HL-60 (cell line): ENCODE measurements around the gene ENOX1.

Source experiments
- DNase-seq, 2 experiments: peaks; one replicate each; pipeline ENCODE4 v3.0.0-alpha.2; 2010 to 2020; ENCODE audit warnings: low read depth in 1 of 2, low spot score in 1 of 2
- H3K27ac ChIP-seq: fragments of 250-450 bp; sonication (Bioruptor Pico); replicated peaks from 2 replicates; pipeline ENCODE4 v1.5.1; 2020; ENCODE audit warnings: mild to moderate bottlenecking, moderate library complexity
- H3K27me3 ChIP-seq: fragments of 250-450 bp; sonication (Bioruptor Pico); 2 replicates; pipeline ENCODE4 v1.5.1; 2021; ENCODE audit warnings: mild to moderate bottlenecking, moderate library complexity; ENCODE audit not compliant: insufficient read depth, poor library complexity, severe bottlenecking
- H3K4me3 ChIP-seq: replicated peaks from 2 replicates; pipeline ENCODE4 v1.5.1; 2011; ENCODE audit warnings: mild to moderate bottlenecking, control low read depth, low read length; ENCODE audit not compliant: insufficient read depth
- GABPA ChIP-seq: IDR thresholded peaks from 2 replicates; pipeline ENCODE4 v1.6.1; 2012; ENCODE audit warnings: low read depth
- POLR2AphosphoS5 ChIP-seq: IDR thresholded peaks from 2 replicates; pipeline ENCODE4 v1.6.1; 2012; ENCODE audit warnings: low read depth
- REST ChIP-seq: IDR thresholded peaks from 2 replicates; pipeline ENCODE4 v1.6.1; 2012; ENCODE audit warnings: low read depth; ENCODE audit not compliant: insufficient replicate concordance
- SPI1 ChIP-seq: IDR thresholded peaks from 2 replicates; pipeline ENCODE4 v1.6.1; 2012; ENCODE audit warnings: low read depth, mild to moderate bottlenecking, borderline replicate concordance
- TF ChIP-seq, protein P1 (sequence below): IDR thresholded peaks from one replicate; pipeline ENCODE4 v1.5.1; 2011; ENCODE audit warnings: low read length, control low read depth, inconsistent platforms; ENCODE audit not compliant: insufficient read depth

Gene ENOX1

DNA sequence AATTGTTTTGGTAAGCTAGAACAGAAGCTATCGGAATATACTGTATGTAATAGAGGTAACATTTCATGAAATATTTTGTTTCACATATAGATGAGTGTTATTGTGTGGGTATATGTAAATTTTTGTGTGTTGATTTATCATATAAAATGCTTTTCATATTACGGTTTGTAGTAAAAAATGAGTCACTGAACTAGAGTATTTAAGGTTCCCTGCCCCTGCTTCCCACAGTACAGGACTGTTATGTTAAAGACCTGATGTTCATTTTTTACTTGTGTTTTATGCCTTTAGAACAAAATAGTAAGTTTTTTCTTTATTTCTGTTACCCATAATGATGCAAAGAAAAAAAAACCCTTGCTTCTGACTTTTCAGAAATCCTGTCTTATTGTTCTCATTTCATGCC lies 243.4 kb downstream of the ENOX1 start:
- Histone ChIP-seq H3K27ac (no peak overlapping the region), H3K27me3 (peaks cover 3% of the 10 kb centered on the region), H3K4me3 (no peak overlapping the region)
- TF ChIP-seq POLR2AphosphoS5, result no peak
- no peak for TF ChIP-seq REST
- no peak for TF ChIP-seq SPI1
- no peak for TF ChIP-seq GABPA
- TF ChIP-seq, protein P1, sequence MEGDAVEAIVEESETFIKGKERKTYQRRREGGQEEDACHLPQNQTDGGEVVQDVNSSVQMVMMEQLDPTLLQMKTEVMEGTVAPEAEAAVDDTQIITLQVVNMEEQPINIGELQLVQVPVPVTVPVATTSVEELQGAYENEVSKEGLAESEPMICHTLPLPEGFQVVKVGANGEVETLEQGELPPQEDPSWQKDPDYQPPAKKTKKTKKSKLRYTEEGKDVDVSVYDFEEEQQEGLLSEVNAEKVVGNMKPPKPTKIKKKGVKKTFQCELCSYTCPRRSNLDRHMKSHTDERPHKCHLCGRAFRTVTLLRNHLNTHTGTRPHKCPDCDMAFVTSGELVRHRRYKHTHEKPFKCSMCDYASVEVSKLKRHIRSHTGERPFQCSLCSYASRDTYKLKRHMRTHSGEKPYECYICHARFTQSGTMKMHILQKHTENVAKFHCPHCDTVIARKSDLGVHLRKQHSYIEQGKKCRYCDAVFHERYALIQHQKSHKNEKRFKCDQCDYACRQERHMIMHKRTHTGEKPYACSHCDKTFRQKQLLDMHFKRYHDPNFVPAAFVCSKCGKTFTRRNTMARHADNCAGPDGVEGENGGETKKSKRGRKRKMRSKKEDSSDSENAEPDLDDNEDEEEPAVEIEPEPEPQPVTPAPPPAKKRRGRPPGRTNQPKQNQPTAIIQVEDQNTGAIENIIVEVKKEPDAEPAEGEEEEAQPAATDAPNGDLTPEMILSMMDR, result no peak
- no peak for DNase-seq

- DNase-seq, result no peak
- TF ChIP-seq REST, result no peak
- TF ChIP-seq SPI1, result no peak
- no peak for TF ChIP-seq POLR2AphosphoS5
- TF ChIP-seq, protein P1, result no peak
- Histone ChIP-seq H3K27me3 (no peaks in the 10 kb centered on the region), H3K27ac (no peak overlapping the region), H3K4me3 (no peak overlapping the region)
Measured at GRCh38 chr13:43537124-43537523, 249.6 kb downstream of the ENOX1 start.

DNA sequence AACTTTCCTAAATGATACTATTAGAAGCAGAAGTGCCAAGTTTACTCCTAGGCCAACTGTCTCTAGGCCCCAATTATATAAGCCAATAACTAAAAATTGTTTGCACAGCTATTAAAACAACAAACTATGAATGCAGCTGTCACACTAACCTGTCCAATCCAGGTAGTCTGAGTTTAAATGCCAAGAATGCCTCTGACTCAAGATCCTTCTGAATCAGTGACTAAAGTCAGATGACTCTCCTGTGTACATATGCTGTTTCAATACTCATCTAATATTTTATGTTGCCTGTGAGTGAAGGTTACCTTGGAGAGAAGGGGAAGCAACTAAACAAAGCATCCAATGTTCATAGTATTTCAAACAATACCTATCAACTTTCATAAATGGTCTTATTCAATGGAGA lies 257.0 kb downstream of the ENOX1 start:
- DNase-seq, result no peak
- no peak for TF ChIP-seq SPI1
- TF ChIP-seq, protein P1, result no peak
- no peak for TF ChIP-seq REST
- no peak for TF ChIP-seq POLR2AphosphoS5
- no peak for TF ChIP-seq GABPA
- Histone ChIP-seq H3K27ac (no peak overlapping the region), H3K4me3 (no peak overlapping the region), H3K27me3 (no peaks in the 10 kb centered on the region)
